ENCODE measurements around the gene DSCAML1.

DSCAML1 gene

GRCh38 chr11:117631336-117632140, 165.5 kb downstream of the DSCAML1 start:
- no peak for DNase-seq

GRCh38 chr11:117629891-117630538, 167.0 kb downstream of the DSCAML1 start:
- DNase-seq = no peak

- no peak for DNase-seq
These were observed 167.9 kb downstream of the DSCAML1 start for GRCh38 chr11:117629146-117629545.

- DNase-seq = no peak
These were observed 169.8 kb downstream of the DSCAML1 start for GRCh38 chr11:117627259-117627658.

- DNase-seq = no peak
These were observed 170.4 kb downstream of the DSCAML1 start for GRCh38 chr11:117626576-117626975.

GRCh38 chr11:117625237-117625636, 171.8 kb downstream of the DSCAML1 start:
- no peak for DNase-seq

- DNase-seq = no peak
These were observed 173.2 kb downstream of the DSCAML1 start for GRCh38 chr11:117623831-117624271.

- DNase-seq = peak; percentile 35
These were observed 175.8 kb downstream of the DSCAML1 start for GRCh38 chr11:117621226-117621625.

GRCh38 chr11:117620659-117621058, 176.4 kb downstream of the DSCAML1 start:
- DNase-seq = no peak

GRCh38 chr11:117620086-117620485, 176.9 kb downstream of the DSCAML1 start:
- no peak for DNase-seq

- no peak for DNase-seq
These were observed 177.4 kb downstream of the DSCAML1 start for GRCh38 chr11:117619661-117620060.

- no peak for DNase-seq
These were observed 178.0 kb downstream of the DSCAML1 start for GRCh38 chr11:117618982-117619355.

- no peak for DNase-seq
These were observed 178.6 kb downstream of the DSCAML1 start for GRCh38 chr11:117618302-117618981.

GRCh38 chr11:117616979-117617378, 180.0 kb downstream of the DSCAML1 start:
- DNase-seq = no peak

GRCh38 chr11:117614728-117615127, 182.3 kb downstream of the DSCAML1 start:
- no peak for DNase-seq

GRCh38 chr11:117613521-117613920, 183.5 kb downstream of the DSCAML1 start:
- no peak for DNase-seq

- no peak for DNase-seq
These were observed 184.8 kb downstream of the DSCAML1 start for GRCh38 chr11:117612177-117612576.

- DNase-seq = no peak
These were observed 186.1 kb downstream of the DSCAML1 start for GRCh38 chr11:117610901-117611300.

GRCh38 chr11:117610045-117610444, 187.0 kb downstream of the DSCAML1 start:
- DNase-seq = peak; percentile 40

- DNase-seq = no peak
These were observed 189.6 kb downstream of the DSCAML1 start for GRCh38 chr11:117607449-117607848.

GRCh38 chr11:117606790-117607189, 190.2 kb downstream of the DSCAML1 start:
- DNase-seq = no peak

- DNase-seq = no peak
These were observed 190.8 kb downstream of the DSCAML1 start for GRCh38 chr11:117606211-117606610.

- no peak for DNase-seq
These were observed 191.7 kb downstream of the DSCAML1 start for GRCh38 chr11:117605331-117605730.

All from stimulated activated CD8-positive, alpha-beta memory T cell treated with anti-CD3 and anti-CD28 coated beads, Interleukin-4, amount 100 ng/mL, for 48 hours (primary cell).